Measurements from ENCODE around the gene ACOX1. TPM values are rescaled to one million over a fixed set of nuclear protein-coding genes. Genes with fewer than 3 reads are reported as not detected.

The ACOX1 gene
- total and polyA plus RNA-seq, 2 of the 13 experiments (the other 11 are each of a cell fraction or from before 2014, with no cell fraction given), result 86.4 to 120 TPM

- TF ChIP-seq ZNF432 (CRISPR knock-in tag; IDR thresholded peaks at IDR 0.05; ENCODE audit: borderline replicate concordance), result no peak; the same call in 1 of the 2 replicates
- no peak for TF ChIP-seq ZNF101 (CRISPR knock-in tag; IDR thresholded peaks at IDR 0.05; ENCODE audit: borderline replicate concordance, low read depth)
- no peak for TF ChIP-seq HHEX (CRISPR knock-in tag; IDR thresholded peaks at IDR 0.05)
- TF ChIP-seq SP5 (CRISPR knock-in tag; IDR thresholded peaks at IDR 0.05; ENCODE audit: borderline replicate concordance, low read depth), result peak; percentile 91
- TF ChIP-seq ZNF280D (CRISPR knock-in tag; IDR thresholded peaks at IDR 0.05), result no peak; the same call in 1 of the 2 replicates
- 0 out of 2 replicates have a peak, but pooled peaks have one; percentile 65 for TF ChIP-seq E2F2 (CRISPR knock-in tag; IDR thresholded peaks at IDR 0.05; ENCODE audit: borderline replicate concordance)
- peak; percentile 82 for TF ChIP-seq ZNF687 (CRISPR knock-in tag; IDR thresholded peaks at IDR 0.05)
- TF ChIP-seq ZNF644 (CRISPR knock-in tag; IDR thresholded peaks at IDR 0.05; ENCODE audit: low read depth), result 0 out of 2 replicates have a peak, but pooled peaks have one; percentile 19
- peak; percentile 77 for TF ChIP-seq PPARG (CRISPR knock-in tag; conservative IDR thresholded peaks at IDR 0.05)
- TF ChIP-seq ZMYM4 (CRISPR knock-in tag; IDR thresholded peaks at IDR 0.05), result peak; percentile 62; the same call in 1 of the 2 replicates
- TF ChIP-seq SIN3B (IDR thresholded peaks at IDR 0.05; ENCODE audit: low read length), result no peak
- no peak for TF ChIP-seq TRAFD1 (CRISPR knock-in tag; IDR thresholded peaks at IDR 0.05; ENCODE audit: borderline replicate concordance)
- no peak for TF ChIP-seq MAFK (conservative IDR thresholded peaks at IDR 0.05 in 1 of 2, IDR thresholded peaks at IDR 0.05 in 1 of 2; ENCODE audit: low read length in 2 of 2)
- no peak for TF ChIP-seq NFYC (CRISPR knock-in tag; IDR thresholded peaks at IDR 0.05)
- TF ChIP-seq PAX8 (CRISPR knock-in tag; IDR thresholded peaks at IDR 0.05; ENCODE audit: borderline replicate concordance), result no peak
- TF ChIP-seq RFXAP (CRISPR knock-in tag; IDR thresholded peaks at IDR 0.05; ENCODE audit: borderline replicate concordance), result no peak
- no peak for TF ChIP-seq NFIC (IDR thresholded peaks at IDR 0.05; ENCODE audit: low read length)
These were observed 87.1 kb downstream of the ACOX1 start (continued) for GRCh38 chr17:75891605-75892555.
